ENCODE measurements around the gene MRAP2. TPM values are rescaled to one million over a fixed set of nuclear protein-coding genes. Genes with fewer than 3 reads are reported as not detected.
A peak's percentile ranks its signal among the peaks of the same experiment; 100 is the strongest.

Gene MRAP2
- total and polyA plus RNA-seq, 2 experiments from 2014 or later, result 6.1 to 13.5 TPM

DNA sequence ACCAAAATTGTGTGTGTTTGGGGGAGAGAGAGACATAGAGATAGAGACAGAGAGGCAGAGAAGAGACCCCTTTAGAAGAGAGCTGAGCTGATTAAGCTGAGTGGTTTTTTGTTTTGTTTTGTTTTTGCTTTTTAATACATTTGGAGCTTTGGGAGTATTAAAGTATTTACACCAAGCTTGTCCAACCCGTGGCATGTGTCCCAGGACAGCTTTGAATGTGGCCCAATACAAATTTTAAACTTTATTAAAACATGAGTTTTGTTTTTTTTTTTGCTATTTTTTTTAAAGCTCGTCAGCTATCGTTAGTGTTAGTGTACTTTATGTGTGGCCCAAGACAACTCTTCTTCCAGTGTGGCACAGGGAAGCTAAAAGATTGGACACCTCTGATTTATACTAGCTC is 56.0 kb downstream of the MRAP2 start:
- no peaks in the 10 kb centered on the region for H3F3A ChIP-seq (replicated peaks; ENCODE audit: low read depth)
- no peak for DNase-seq (ENCODE audit: low spot score)

More for the DNA sequence above, 56.0 kb downstream of the MRAP2 start:
- peaks cover 42% of the 10 kb centered on the region for H3K4me1 Mint-ChIP-seq
- ATAC-seq, result no peak
- Histone ChIP-seq H3K4me1 (ENCODE audit: insufficient read depth) (peaks cover 38% of the 10 kb centered on the region), H3K36me3 (ENCODE audit: insufficient read depth) (no peaks in the 10 kb centered on the region), H2AFZ (peak overlapping the region; percentile 36; the same call in 1 of the 2 replicates), H3K9me2 (ENCODE audit: insufficient read depth) (peaks cover 17% of the 10 kb centered on the region), H3K27me3 (ENCODE audit: insufficient read depth) (no peaks in the 10 kb centered on the region), H4K20me1 (replicated peaks; ENCODE audit: insufficient read depth) (no peaks in the 10 kb centered on the region), H3K27ac (ENCODE audit: low read depth) (peak overlapping the region; percentile 36; the same call in 1 of the 2 replicates), H3K4me3 (no peak overlapping the region), H3K4me2 (no peak overlapping the region), H3K79me2 (replicated peaks; ENCODE audit: insufficient read depth) (no peaks in the 10 kb centered on the region)
- H3K36me3 Mint-ChIP-seq (ENCODE audit: low read depth), result 0 out of 3 replicates have a peak, but pooled peaks cover 5% of the 10 kb centered on the region
- H3K9me3 Mint-ChIP-seq, result no peaks in the 10 kb centered on the region
- peaks cover 2% of the 10 kb centered on the region for H3K27me3 Mint-ChIP-seq (ENCODE audit: insufficient read depth, low read depth, poor library complexity)
- H3K4me3 Mint-ChIP-seq, result no peak overlapping the region
- H3K27ac Mint-ChIP-seq, result no peak overlapping the region
- TF ChIP-seq POLR2AphosphoS5 (IDR thresholded peaks at IDR 0.05; ENCODE audit: low read depth), result no peak
- TF ChIP-seq NANOG (IDR thresholded peaks at IDR 0.05; ENCODE audit: borderline replicate concordance), result no peak
- no peak for TF ChIP-seq EZH2 (IDR thresholded peaks at IDR 0.05; ENCODE audit: low read depth, unreplicated experiment)
- TF ChIP-seq ZNF114 (CRISPR knock-in tag; IDR thresholded peaks at IDR 0.05), result no peak
- TF ChIP-seq, protein P1, sequence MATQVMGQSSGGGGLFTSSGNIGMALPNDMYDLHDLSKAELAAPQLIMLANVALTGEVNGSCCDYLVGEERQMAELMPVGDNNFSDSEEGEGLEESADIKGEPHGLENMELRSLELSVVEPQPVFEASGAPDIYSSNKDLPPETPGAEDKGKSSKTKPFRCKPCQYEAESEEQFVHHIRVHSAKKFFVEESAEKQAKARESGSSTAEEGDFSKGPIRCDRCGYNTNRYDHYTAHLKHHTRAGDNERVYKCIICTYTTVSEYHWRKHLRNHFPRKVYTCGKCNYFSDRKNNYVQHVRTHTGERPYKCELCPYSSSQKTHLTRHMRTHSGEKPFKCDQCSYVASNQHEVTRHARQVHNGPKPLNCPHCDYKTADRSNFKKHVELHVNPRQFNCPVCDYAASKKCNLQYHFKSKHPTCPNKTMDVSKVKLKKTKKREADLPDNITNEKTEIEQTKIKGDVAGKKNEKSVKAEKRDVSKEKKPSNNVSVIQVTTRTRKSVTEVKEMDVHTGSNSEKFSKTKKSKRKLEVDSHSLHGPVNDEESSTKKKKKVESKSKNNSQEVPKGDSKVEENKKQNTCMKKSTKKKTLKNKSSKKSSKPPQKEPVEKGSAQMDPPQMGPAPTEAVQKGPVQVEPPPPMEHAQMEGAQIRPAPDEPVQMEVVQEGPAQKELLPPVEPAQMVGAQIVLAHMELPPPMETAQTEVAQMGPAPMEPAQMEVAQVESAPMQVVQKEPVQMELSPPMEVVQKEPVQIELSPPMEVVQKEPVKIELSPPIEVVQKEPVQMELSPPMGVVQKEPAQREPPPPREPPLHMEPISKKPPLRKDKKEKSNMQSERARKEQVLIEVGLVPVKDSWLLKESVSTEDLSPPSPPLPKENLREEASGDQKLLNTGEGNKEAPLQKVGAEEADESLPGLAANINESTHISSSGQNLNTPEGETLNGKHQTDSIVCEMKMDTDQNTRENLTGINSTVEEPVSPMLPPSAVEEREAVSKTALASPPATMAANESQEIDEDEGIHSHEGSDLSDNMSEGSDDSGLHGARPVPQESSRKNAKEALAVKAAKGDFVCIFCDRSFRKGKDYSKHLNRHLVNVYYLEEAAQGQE (IDR thresholded peaks at IDR 0.05; ENCODE audit: unreplicated experiment), result no peak
- no peak for TF ChIP-seq STAT1 (IDR thresholded peaks at IDR 0.05; ENCODE audit: unreplicated experiment)
- TF ChIP-seq, protein P2, sequence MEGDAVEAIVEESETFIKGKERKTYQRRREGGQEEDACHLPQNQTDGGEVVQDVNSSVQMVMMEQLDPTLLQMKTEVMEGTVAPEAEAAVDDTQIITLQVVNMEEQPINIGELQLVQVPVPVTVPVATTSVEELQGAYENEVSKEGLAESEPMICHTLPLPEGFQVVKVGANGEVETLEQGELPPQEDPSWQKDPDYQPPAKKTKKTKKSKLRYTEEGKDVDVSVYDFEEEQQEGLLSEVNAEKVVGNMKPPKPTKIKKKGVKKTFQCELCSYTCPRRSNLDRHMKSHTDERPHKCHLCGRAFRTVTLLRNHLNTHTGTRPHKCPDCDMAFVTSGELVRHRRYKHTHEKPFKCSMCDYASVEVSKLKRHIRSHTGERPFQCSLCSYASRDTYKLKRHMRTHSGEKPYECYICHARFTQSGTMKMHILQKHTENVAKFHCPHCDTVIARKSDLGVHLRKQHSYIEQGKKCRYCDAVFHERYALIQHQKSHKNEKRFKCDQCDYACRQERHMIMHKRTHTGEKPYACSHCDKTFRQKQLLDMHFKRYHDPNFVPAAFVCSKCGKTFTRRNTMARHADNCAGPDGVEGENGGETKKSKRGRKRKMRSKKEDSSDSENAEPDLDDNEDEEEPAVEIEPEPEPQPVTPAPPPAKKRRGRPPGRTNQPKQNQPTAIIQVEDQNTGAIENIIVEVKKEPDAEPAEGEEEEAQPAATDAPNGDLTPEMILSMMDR (conservative IDR thresholded peaks at IDR 0.05; ENCODE audit: low read depth in 2 of 2), result no peak
- TF ChIP-seq CREB1 (CRISPR knock-in tag; IDR thresholded peaks at IDR 0.05; ENCODE audit: low read depth), result no peak
- TF ChIP-seq ZNF331 (CRISPR knock-in tag; IDR thresholded peaks at IDR 0.05; ENCODE audit: low read depth), result no peak
- TF ChIP-seq JUNB (IDR thresholded peaks at IDR 0.05; ENCODE audit: unreplicated experiment), result no peak

Measured in GM23338 (cell line).